HFFc6 (cell line): ENCODE results near the gene MELK. TPM values are rescaled to one million over a fixed set of nuclear protein-coding genes. Genes with fewer than 3 reads are reported as not detected.

Source experiments
- DNase-seq: peaks from one replicate; pipeline ENCODE4 v3.0.0-alpha.2; 2018
- H3K27ac Mint-ChIP-seq: 2 replicates; pipeline ENCODE4 v1.8.0; 2020; ENCODE audit warnings: mild to moderate bottlenecking, mixed read lengths
- H3K27me3 Mint-ChIP-seq: 2 replicates; pipeline ENCODE4 v1.8.0; 2021; ENCODE audit warnings: mild to moderate bottlenecking, moderate library complexity, mixed read lengths; ENCODE audit not compliant: insufficient read depth
- H3K36me3 Mint-ChIP-seq: 2 replicates; pipeline ENCODE4 v1.8.0; 2021; ENCODE audit warnings: low read depth, mixed read lengths
- H3K4me1 Mint-ChIP-seq: 2 replicates; pipeline ENCODE4 v1.8.0; 2020; ENCODE audit warnings: low read depth, mixed read lengths
- H3K4me3 Mint-ChIP-seq: 2 replicates; pipeline ENCODE4 v1.8.0; 2020; ENCODE audit warnings: mild to moderate bottlenecking, moderate library complexity, mixed read lengths
- H3K9me3 Mint-ChIP-seq: 2 replicates; pipeline ENCODE4 v1.8.0; 2020; ENCODE audit warnings: mild to moderate bottlenecking, mixed read lengths
- CTCF ChIP-seq: fragments of 200-600 bp; sonication (generic); IDR thresholded peaks from 2 replicates; pipeline ENCODE4 v1.5.0; 2021; ENCODE audit warnings: antibody characterized with exemption, mild to moderate bottlenecking
- total RNA-seq, 6 experiments: library from RNA; stranded (reverse); fragmentation: NEBNext Ultra II Directional; extraction: Animal tissue kit (Norgen Biotek cat#: 25700); gene quantifications; 2 replicates in 1 of 6; 3 replicates in 5 of 6; pipeline ENCODE4 v1.2.3, GENCODE V29; 2021

The MELK gene
- total RNA-seq, 6 experiments from 2014 or later = 16.6 to 40.5 (median 35.6) TPM

GRCh38 chr9:36664806-36665205 is 92.1 kb downstream of the MELK start:
- Mint-ChIP-seq H3K4me3 (no peak overlapping the region), H3K27ac (peak overlapping the region; percentile 14; the same call in 1 of the 2 replicates), H3K4me1 (peaks cover 30% of the 10 kb centered on the region), H3K9me3 (no peaks in the 10 kb centered on the region), H3K36me3 (peaks cover 22% of the 10 kb centered on the region), H3K27me3 (no peaks in the 10 kb centered on the region; the same call in 1 of the 2 replicates)
- no peak for TF ChIP-seq CTCF
- DNase-seq = no peak

GRCh38 chr9:36665387-36665786 is 92.7 kb downstream of the MELK start:
- no peak overlapping the region; the same call in 1 of the 2 replicates for H3K27ac Mint-ChIP-seq
- H3K27me3 Mint-ChIP-seq = no peaks in the 10 kb centered on the region; the same call in 1 of the 2 replicates
- H3K4me1 Mint-ChIP-seq = peaks cover 30% of the 10 kb centered on the region
- no peaks in the 10 kb centered on the region for H3K9me3 Mint-ChIP-seq
- TF ChIP-seq CTCF = no peak
- no peak for DNase-seq
- peaks cover 22% of the 10 kb centered on the region for H3K36me3 Mint-ChIP-seq
- H3K4me3 Mint-ChIP-seq = no peak overlapping the region

- Mint-ChIP-seq H3K36me3 (peaks cover 21% of the 10 kb centered on the region), H3K4me1 (peaks cover 30% of the 10 kb centered on the region), H3K4me3 (no peak overlapping the region; the same call in 1 of the 2 replicates), H3K27me3 (no peaks in the 10 kb centered on the region; the same call in 1 of the 2 replicates), H3K9me3 (no peaks in the 10 kb centered on the region), H3K27ac (peak overlapping the region; percentile 60)
- no peak for TF ChIP-seq CTCF
- DNase-seq = no peak
These were observed 93.3 kb downstream of the MELK start for GRCh38 chr9:36665921-36666431.

GRCh38 chr9:36671561-36671960 is 98.9 kb downstream of the MELK start:
- Mint-ChIP-seq H3K27ac (peak overlapping the region; percentile 5; the same call in 1 of the 2 replicates), H3K4me3 (no peak overlapping the region), H3K36me3 (peaks cover 24% of the 10 kb centered on the region), H3K4me1 (peaks cover 5% of the 10 kb centered on the region), H3K9me3 (no peaks in the 10 kb centered on the region), H3K27me3 (no peaks in the 10 kb centered on the region)
- DNase-seq = no peak
- no peak for TF ChIP-seq CTCF

- H3K36me3 Mint-ChIP-seq = peaks cover 53% of the 10 kb centered on the region
- no peak for DNase-seq
- no peak overlapping the region for H3K27ac Mint-ChIP-seq
- no peak overlapping the region for H3K4me3 Mint-ChIP-seq
- TF ChIP-seq CTCF = no peak
- no peaks in the 10 kb centered on the region for H3K9me3 Mint-ChIP-seq
- H3K4me1 Mint-ChIP-seq = no peaks in the 10 kb centered on the region
- no peaks in the 10 kb centered on the region for H3K27me3 Mint-ChIP-seq
These were observed 103.4 kb downstream of the MELK start for GRCh38 chr9:36676091-36676490.
